BJ (cell line): Measurements from ENCODE around the gene BHLHE40. TPM values are rescaled to one million over a fixed set of nuclear protein-coding genes. Genes with fewer than 3 reads are reported as not detected.

Source experiments
- CTCF ChIA-PET: fragments of 350-600 bp; formaldehyde crosslinking; extraction: SDS; loops from one replicate; lab custom pipeline; 2021; ENCODE audit warnings: antibody characterized with exemption, inconsistent platforms; lab: Yijun Ruan, JAX
- POLR2A ChIA-PET: fragments of 300-600 bp; sonication (Branson Sonifier 250); formaldehyde crosslinking; extraction: SDS; loops from one replicate; lab custom pipeline; 2021; ENCODE audit warnings: antibody characterized with exemption; lab: Charles Lee
- DNase-seq: peaks from one replicate; pipeline ENCODE4 v3.0.0-alpha.2; 2011; ENCODE audit warnings: low read depth
- H3K27me3 ChIP-seq: 2 replicates; pipeline ENCODE4 v1.6.0; 2011; ENCODE audit warnings: low read length; ENCODE audit not compliant: control insufficient read depth, insufficient read depth
- H3K36me3 ChIP-seq: 2 replicates; pipeline ENCODE4 v1.5.1; 2011; ENCODE audit warnings: low read length; ENCODE audit not compliant: control insufficient read depth, insufficient read depth
- H3K4me3 ChIP-seq: 2 replicates; pipeline ENCODE4 v1.5.1; 2011; ENCODE audit warnings: low read depth, mild to moderate bottlenecking, control low read depth, low read length
- CTCF ChIP-seq: IDR thresholded peaks from 2 replicates; pipeline ENCODE4 v1.5.1; 2011; ENCODE audit warnings: low read depth, mild to moderate bottlenecking, control low read depth, inconsistent platforms, low read length, moderate library complexity; ENCODE audit not compliant: insufficient read depth
- polyA plus RNA-seq: library from polyadenylated mRNA; depleted of rRNA; stranded (reverse); fragments of >200 nt; gene quantifications from 2 replicates; pipeline ENCODE4 v1.2.3, GENCODE V29; 2011

The BHLHE40 gene
- polyA plus RNA-seq, 1 experiment: 18.8 TPM

- ChIA-PET CTCF (interaction anchor here (0.6 to 4.0 kb wide), 2 partner anchors 39 to 1526 kb away, joined by 3 to 13 read pairs; partner anchors contain the start of gene BHLHE40), POLR2A (no interaction called here)
- H3K36me3 ChIP-seq: no peaks in the 10 kb centered on the region
- no peak for TF ChIP-seq CTCF
- H3K4me3 ChIP-seq: no peak overlapping the region
- DNase-seq: no peak
- no peaks in the 10 kb centered on the region for H3K27me3 ChIP-seq
These were observed 40.4 kb downstream of the BHLHE40 start for GRCh38 chr3:5019411-5020241.

- DNase-seq: no peak
- CTCF ChIA-PET: no interaction called here
- H3K27me3 ChIP-seq: no peaks in the 10 kb centered on the region
- TF ChIP-seq CTCF: no peak
- POLR2A ChIA-PET: no interaction called here
- no peak overlapping the region for H3K4me3 ChIP-seq
- no peaks in the 10 kb centered on the region for H3K36me3 ChIP-seq
These were observed 41.0 kb downstream of the BHLHE40 start for GRCh38 chr3:5020242-5020722.

GRCh38 chr3:5021116-5022092 is 42.2 kb downstream of the BHLHE40 start:
- no peak for TF ChIP-seq CTCF
- no peaks in the 10 kb centered on the region for H3K27me3 ChIP-seq
- H3K4me3 ChIP-seq: no peak overlapping the region
- ChIA-PET POLR2A (no interaction called here), CTCF (interaction anchor here (0.8 to 1.1 kb wide), 3 partner anchors 39 to 308 kb away, joined by 3 to 4 read pairs (median 3); no protein-coding TSS in a partner anchor)
- H3K36me3 ChIP-seq: no peaks in the 10 kb centered on the region
- peak; percentile 39 for DNase-seq

- DNase-seq: no peak
- Histone ChIP-seq H3K4me3 (no peak overlapping the region), H3K36me3 (no peaks in the 10 kb centered on the region), H3K27me3 (no peaks in the 10 kb centered on the region)
- TF ChIP-seq CTCF: no peak
- ChIA-PET POLR2A (no interaction called here), CTCF (interaction anchor here (0.7 to 7.7 kb wide), 7 partner anchors 35 to 312 kb away, joined by 3 to 98 read pairs (median 3); no protein-coding TSS in a partner anchor)
These were observed 43.1 kb downstream of the BHLHE40 start for GRCh38 chr3:5022187-5022965.
